ENCODE data around the gene CACNA1C. TPM values are rescaled to one million over a fixed set of nuclear protein-coding genes. Genes with fewer than 3 reads are reported as not detected.

CACNA1C gene
- total and polyA plus RNA-seq, 2 donors (not counting 1 experiment from before 2014, with no cell fraction given): 0.01 to 0.02 TPM

- TF ChIP-seq EZH2 (IDR thresholded peaks at IDR 0.05; ENCODE audit: borderline replicate concordance, insufficient read depth, low read depth, low read length, poor library complexity, severe bottlenecking) (no peak), CTCF (IDR thresholded peaks at IDR 0.05) (no peak)
- Histone ChIP-seq H3K9me3 (ENCODE audit: control extremely low read depth in 1 of 3, control insufficient read depth in 2 of 3, insufficient read depth in 1 of 3, low read length in 2 of 3) (no peaks in the 10 kb centered on the region), H2AFZ (ENCODE audit: insufficient read depth, low read depth, low read length, poor library complexity, severe bottlenecking) (no peak overlapping the region), H3K36me3 (replicated peaks in 1 of 2; ENCODE audit: control extremely low read depth in 1 of 2, control insufficient read depth in 1 of 2, extremely low read depth in 1 of 2, insufficient read depth in 2 of 2, low read length in 1 of 2) (no peaks in the 10 kb centered on the region), H3K4me3 (ENCODE audit: control extremely low read depth in 1 of 5, extremely low read depth in 1 of 5, insufficient read depth in 1 of 5, low read depth in 2 of 5, low read length in 4 of 5) (no peak overlapping the region), H3K4me2 (replicated peaks; ENCODE audit: low read depth, low read length, poor library complexity, severe bottlenecking) (no peak overlapping the region), H3K79me2 (ENCODE audit: control insufficient read depth, insufficient read depth, low read length) (no peaks in the 10 kb centered on the region), H3K9ac (ENCODE audit: low read length) (no peak overlapping the region), H3K27ac (ENCODE audit: low read length in 2 of 2) (no peak overlapping the region), H3K4me1 (ENCODE audit: control insufficient read depth in 2 of 2, insufficient read depth in 2 of 2, low read length in 2 of 2) (no peaks in the 10 kb centered on the region), H3K27me3 (replicated peaks in 1 of 4; ENCODE audit: control extremely low read depth in 1 of 4, control insufficient read depth in 3 of 4, insufficient read depth in 4 of 4, low read length in 3 of 4) (peaks cover 0 to 10% (median 0%) of the 10 kb centered on the region in 4 experiments), H4K20me1 (ENCODE audit: control insufficient read depth, insufficient read depth, low read length, poor library complexity, severe bottlenecking) (no peaks in the 10 kb centered on the region)
- 69% methylated on average over 10 of the region's 12 CpGs for WGBS (ENCODE audit: insufficient coverage)
- ATAC-seq (ENCODE audit: low read depth) (no peak), DNase-seq (no peak)
- ChIA-PET CTCF (no interaction called here), POLR2A (no interaction called here)
- H3K4me3 Mint-ChIP-seq: no peak overlapping the region
- H3K9me3 Mint-ChIP-seq (ENCODE audit: insufficient read depth): no peaks in the 10 kb centered on the region
- H3K4me1 Mint-ChIP-seq: no peaks in the 10 kb centered on the region
- intact Hi-C loops (cut with micrococcal nuclease): no loop called here
- H3K27ac Mint-ChIP-seq: no peak overlapping the region
- H3K27me3 Mint-ChIP-seq: peaks cover 23% of the 10 kb centered on the region
Measured at GRCh38 chr12:2618291-2618995, 565.7 kb downstream of the CACNA1C start.

- DNase-seq (no peak), ATAC-seq (ENCODE audit: low read depth) (no peak)
- Mint-ChIP-seq H3K4me3 (no peak overlapping the region), H3K9me3 (ENCODE audit: insufficient read depth) (no peaks in the 10 kb centered on the region), H3K27me3 (peaks cover 28% of the 10 kb centered on the region), H3K27ac (no peak overlapping the region), H3K4me1 (no peaks in the 10 kb centered on the region)
- intact Hi-C loops (cut with micrococcal nuclease): no loop called here
- Histone ChIP-seq H3K79me2 (ENCODE audit: control insufficient read depth, insufficient read depth, low read length) (no peaks in the 10 kb centered on the region), H3K4me3 (ENCODE audit: control extremely low read depth in 1 of 5, extremely low read depth in 1 of 5, insufficient read depth in 1 of 5, low read depth in 2 of 5, low read length in 4 of 5) (no peak overlapping the region), H3K36me3 (replicated peaks in 1 of 2; ENCODE audit: control extremely low read depth in 1 of 2, control insufficient read depth in 1 of 2, extremely low read depth in 1 of 2, insufficient read depth in 2 of 2, low read length in 1 of 2) (no peaks in the 10 kb centered on the region), H3K4me1 (ENCODE audit: control insufficient read depth in 2 of 2, insufficient read depth in 2 of 2, low read length in 2 of 2) (no peaks in the 10 kb centered on the region), H3K27me3 (replicated peaks in 1 of 4; ENCODE audit: control extremely low read depth in 1 of 4, control insufficient read depth in 3 of 4, insufficient read depth in 4 of 4, low read length in 3 of 4) (peaks cover 0 to 8% (median 0%) of the 10 kb centered on the region in 4 experiments), H3K4me2 (replicated peaks; ENCODE audit: low read depth, low read length, poor library complexity, severe bottlenecking) (no peak overlapping the region), H3K27ac (ENCODE audit: low read length in 2 of 2) (no peak overlapping the region), H4K20me1 (ENCODE audit: control insufficient read depth, insufficient read depth, low read length, poor library complexity, severe bottlenecking) (no peaks in the 10 kb centered on the region), H3K9ac (ENCODE audit: low read length) (no peak overlapping the region), H2AFZ (ENCODE audit: insufficient read depth, low read depth, low read length, poor library complexity, severe bottlenecking) (no peak overlapping the region), H3K9me3 (ENCODE audit: control extremely low read depth in 1 of 3, control insufficient read depth in 2 of 3, insufficient read depth in 1 of 3, low read length in 2 of 3) (no peaks in the 10 kb centered on the region)
- POLR2A ChIA-PET: no interaction called here
- WGBS (ENCODE audit: insufficient coverage): 98% methylated on average over 4 of the region's 5 CpGs
- CTCF ChIA-PET: no interaction called here
- TF ChIP-seq CTCF (IDR thresholded peaks at IDR 0.05): no peak
- no peak for TF ChIP-seq EZH2 (IDR thresholded peaks at IDR 0.05; ENCODE audit: borderline replicate concordance, insufficient read depth, low read depth, low read length, poor library complexity, severe bottlenecking)
Measured at GRCh38 chr12:2619136-2619535, 566.3 kb downstream of the CACNA1C start.

Measured in B cell (primary cell).